T-helper 17 cell (primary cell): ENCODE data around the gene TCFL5. TPM values are rescaled to one million over a fixed set of nuclear protein-coding genes. Genes with fewer than 3 reads are reported as not detected.
A peak's percentile ranks its signal among the peaks of the same experiment; 100 is the strongest.

Source experiments
- ATAC-seq: fragments of 150-1000 bp; cut with Tn5 transposase; 2 replicates; pipeline ENCODE4 v1.10.0; 2021; ENCODE audit warnings: mild to moderate bottlenecking, moderate library complexity
- DNase-seq, 3 donors: peaks; one replicate each; pipeline versions ENCODE4 v3.0.0 to v3.0.0-alpha.2; 2020 to 2021
- H3K9me3 ChIP-seq: one replicate; pipeline ENCODE4 v1.7.0; 2013; ENCODE audit warnings: low read length, mild to moderate bottlenecking; ENCODE audit not compliant: control insufficient read depth, poor library complexity, severe bottlenecking
- H3K27ac Mint-ChIP-seq: one replicate; pipeline ENCODE4 v1.8.0; 2022; ENCODE audit warnings: mild to moderate bottlenecking, moderate library complexity, mixed read lengths
- H3K27me3 Mint-ChIP-seq: one replicate; pipeline ENCODE4 v1.8.0; 2022; ENCODE audit warnings: mixed read lengths
- H3K36me3 Mint-ChIP-seq: one replicate; pipeline ENCODE4 v1.8.0; 2022; ENCODE audit warnings: low read depth, mixed read lengths
- H3K4me1 Mint-ChIP-seq: one replicate; pipeline ENCODE4 v1.8.0; 2022; ENCODE audit warnings: mild to moderate bottlenecking, mixed read lengths
- H3K4me3 Mint-ChIP-seq: one replicate; pipeline ENCODE4 v1.8.0; 2022; ENCODE audit warnings: mild to moderate bottlenecking, moderate library complexity, mixed read lengths
- total RNA-seq, 4 donors: library from RNA in 2 of 4; stranded (reverse) in 2 of 4; gene quantifications; one replicate each; pipeline ENCODE4 v1.2.3 and lab custom pipeline; 2022 to 2026

The TCFL5 gene
- total RNA-seq, 2 donors from 2014 or later: 4.4 to 5.0 TPM

DNA sequence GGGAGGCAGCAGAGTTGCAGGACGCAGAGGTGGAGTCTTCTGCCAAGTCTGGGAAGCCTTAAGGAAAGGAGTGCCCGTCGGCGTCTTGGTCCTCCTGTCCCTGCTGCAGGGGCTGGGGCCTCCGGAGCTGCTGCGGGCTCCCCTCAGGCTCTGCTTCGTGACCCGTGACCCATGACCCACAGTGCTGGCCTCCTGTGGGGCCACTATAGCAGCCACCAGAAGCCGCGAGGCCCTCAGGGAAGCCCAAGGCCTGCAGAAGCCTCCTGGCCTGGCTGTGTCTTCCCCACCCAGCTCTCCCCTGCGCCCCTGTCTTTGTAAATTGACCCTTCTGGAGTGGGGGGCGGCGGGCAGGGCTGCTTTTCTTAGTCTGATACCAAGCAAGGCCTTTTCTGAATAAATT, 48.0 kb downstream of the TCFL5 start:
- no peak overlapping the region for H3K4me3 Mint-ChIP-seq
- H3K36me3 Mint-ChIP-seq: peaks cover 2% of the 10 kb centered on the region
- DNase-seq (no peak), ATAC-seq (no peak)
- H3K27ac Mint-ChIP-seq: no peak overlapping the region
- H3K27me3 Mint-ChIP-seq: peaks cover 11% of the 10 kb centered on the region
- peaks cover 13% of the 10 kb centered on the region for H3K4me1 Mint-ChIP-seq
- H3K9me3 ChIP-seq: no peaks in the 10 kb centered on the region

DNA sequence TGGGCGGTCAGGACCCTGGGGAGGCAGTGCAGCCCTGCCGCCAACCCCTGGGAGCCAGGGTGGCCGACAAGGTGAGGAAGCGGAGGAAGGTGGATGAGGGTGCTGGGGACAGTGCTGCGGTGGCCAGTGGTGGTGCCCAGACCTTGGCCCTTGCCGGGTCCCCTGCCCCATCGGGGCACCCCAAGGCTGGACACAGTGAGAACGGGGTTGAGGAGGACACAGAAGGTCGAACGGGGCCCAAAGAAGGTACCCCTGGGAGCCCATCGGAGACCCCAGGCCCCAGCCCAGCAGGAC, 48.8 kb downstream of the TCFL5 start:
- DNase-seq (no peak), ATAC-seq (no peak)
- no peaks in the 10 kb centered on the region for H3K9me3 ChIP-seq
- H3K4me3 Mint-ChIP-seq: no peak overlapping the region
- peaks cover 2% of the 10 kb centered on the region for H3K36me3 Mint-ChIP-seq
- H3K27me3 Mint-ChIP-seq: peaks cover 11% of the 10 kb centered on the region
- H3K4me1 Mint-ChIP-seq: peaks cover 16% of the 10 kb centered on the region
- H3K27ac Mint-ChIP-seq: no peak overlapping the region

DNA sequence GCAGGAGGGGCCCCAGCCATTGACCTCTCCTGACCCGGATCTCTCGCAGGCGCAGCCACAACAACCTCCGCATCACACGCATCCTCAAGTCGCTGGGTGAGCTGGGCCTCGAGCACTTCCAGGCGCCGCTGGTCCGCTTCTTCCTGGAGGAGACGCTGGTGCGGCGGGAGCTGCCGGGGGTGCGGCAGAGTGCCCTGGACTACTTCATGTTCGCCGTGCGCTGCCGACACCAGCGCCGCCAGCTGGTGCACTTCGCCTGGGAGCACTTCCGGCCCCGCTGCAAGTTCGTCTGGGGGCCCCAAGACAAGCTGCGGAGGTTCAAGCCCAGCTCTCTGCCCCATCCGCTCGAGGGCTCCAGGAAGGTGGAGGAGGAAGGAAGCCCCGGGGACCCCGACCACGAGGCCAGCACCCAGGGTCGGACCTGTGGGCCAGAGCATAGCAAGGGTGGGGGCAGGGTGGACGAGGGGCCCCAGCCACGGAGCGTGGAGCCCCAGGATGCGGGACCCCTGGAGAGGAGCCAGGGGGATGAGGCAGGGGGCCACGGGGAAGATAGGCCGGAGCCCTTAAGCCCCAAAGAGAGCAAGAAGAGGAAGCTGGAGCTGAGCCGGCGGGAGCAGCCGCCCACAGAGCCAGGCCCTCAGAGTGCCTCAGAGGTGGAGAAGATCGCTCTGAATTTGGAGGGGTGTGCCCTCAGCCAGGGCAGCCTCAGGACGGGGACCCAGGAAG, 49.3 kb downstream of the TCFL5 start:
- Mint-ChIP-seq H3K27ac (no peak overlapping the region), H3K36me3 (peaks cover 2% of the 10 kb centered on the region), H3K27me3 (peaks cover 11% of the 10 kb centered on the region), H3K4me3 (no peak overlapping the region), H3K4me1 (peaks cover 18% of the 10 kb centered on the region)
- no peak for ATAC-seq
- no peak for DNase-seq
- no peaks in the 10 kb centered on the region for H3K9me3 ChIP-seq

- peaks cover 11% of the 10 kb centered on the region for H3K27me3 Mint-ChIP-seq
- ATAC-seq: no peak
- H3K4me1 Mint-ChIP-seq: peaks cover 21% of the 10 kb centered on the region
- peaks cover 2% of the 10 kb centered on the region for H3K36me3 Mint-ChIP-seq
- no peak overlapping the region for H3K27ac Mint-ChIP-seq
- no peak for DNase-seq
- no peak overlapping the region for H3K4me3 Mint-ChIP-seq
- no peaks in the 10 kb centered on the region for H3K9me3 ChIP-seq
Measured at GRCh38 chr20:62811720-62812119, 49.9 kb downstream of the TCFL5 start.

- H3K9me3 ChIP-seq: no peaks in the 10 kb centered on the region
- H3K4me1 Mint-ChIP-seq: peaks cover 23% of the 10 kb centered on the region
- no peak overlapping the region for H3K27ac Mint-ChIP-seq
- H3K4me3 Mint-ChIP-seq: no peak overlapping the region
- no peak for ATAC-seq
- peaks cover 2% of the 10 kb centered on the region for H3K36me3 Mint-ChIP-seq
- peaks cover 11% of the 10 kb centered on the region for H3K27me3 Mint-ChIP-seq
- no peak for DNase-seq
Measured at GRCh38 chr20:62811320-62811719, 50.3 kb downstream of the TCFL5 start.

DNA sequence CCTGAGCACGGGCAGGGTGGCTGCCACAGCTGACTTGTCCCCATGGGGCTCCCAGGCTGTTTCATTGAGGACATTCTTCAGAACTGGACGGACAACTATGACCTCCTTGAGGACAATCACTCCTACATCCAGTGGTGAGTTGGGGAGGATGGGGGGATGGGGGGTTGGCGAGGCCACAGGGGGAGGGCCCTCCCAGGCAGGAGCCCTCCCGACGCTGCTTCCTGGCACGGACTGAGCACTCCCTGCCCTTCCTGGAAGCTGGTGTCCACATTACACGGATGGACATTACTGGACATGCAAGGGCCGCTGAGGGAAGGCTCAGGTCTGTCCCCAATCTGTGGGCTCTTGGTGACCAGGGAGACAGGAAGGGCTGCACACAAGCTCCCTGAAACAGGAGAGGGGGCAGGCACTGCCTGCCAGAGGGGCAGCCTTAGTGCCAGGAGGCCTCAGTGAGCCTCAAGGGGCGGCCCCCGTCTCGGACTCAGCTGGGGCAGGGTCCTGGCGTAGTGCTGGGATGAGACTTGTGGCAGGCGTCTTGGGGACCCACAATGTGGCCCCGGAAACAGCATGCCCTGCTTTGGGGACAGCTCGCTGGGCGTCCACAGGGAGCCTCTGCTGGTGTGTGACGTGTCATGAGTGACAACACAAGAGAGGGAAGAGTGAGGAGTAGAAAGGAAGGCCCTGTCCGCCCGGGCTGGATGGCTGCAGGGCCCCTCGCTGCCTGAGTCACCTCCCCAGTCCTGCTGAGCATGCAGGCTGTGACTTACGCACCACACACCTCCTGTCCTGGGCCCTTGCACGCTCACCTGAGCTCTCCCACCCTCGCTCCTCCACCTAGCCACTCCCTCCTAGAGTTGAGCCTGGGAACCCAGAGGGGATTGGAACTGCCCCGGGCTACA, 51.8 kb downstream of the TCFL5 start:
- Mint-ChIP-seq H3K36me3 (peaks cover 2% of the 10 kb centered on the region), H3K27me3 (peaks cover 6% of the 10 kb centered on the region), H3K4me3 (no peak overlapping the region), H3K4me1 (peaks cover 21% of the 10 kb centered on the region), H3K27ac (peak overlapping the region; percentile 21)
- no peaks in the 10 kb centered on the region for H3K9me3 ChIP-seq
- DNase-seq (no peak), ATAC-seq (no peak)

- DNase-seq (peak; percentile 66 to 74 (median 74)), ATAC-seq (peak; percentile 60)
- peaks cover 2% of the 10 kb centered on the region for H3K36me3 Mint-ChIP-seq
- peak overlapping the region; percentile 69 for H3K4me3 Mint-ChIP-seq
- H3K4me1 Mint-ChIP-seq: peaks cover 21% of the 10 kb centered on the region
- H3K27ac Mint-ChIP-seq: peak overlapping the region; percentile 51
- no peaks in the 10 kb centered on the region for H3K9me3 ChIP-seq
- H3K27me3 Mint-ChIP-seq: no peaks in the 10 kb centered on the region
Measured at GRCh38 chr20:62808211-62808865, 53.3 kb downstream of the TCFL5 start.

DNA sequence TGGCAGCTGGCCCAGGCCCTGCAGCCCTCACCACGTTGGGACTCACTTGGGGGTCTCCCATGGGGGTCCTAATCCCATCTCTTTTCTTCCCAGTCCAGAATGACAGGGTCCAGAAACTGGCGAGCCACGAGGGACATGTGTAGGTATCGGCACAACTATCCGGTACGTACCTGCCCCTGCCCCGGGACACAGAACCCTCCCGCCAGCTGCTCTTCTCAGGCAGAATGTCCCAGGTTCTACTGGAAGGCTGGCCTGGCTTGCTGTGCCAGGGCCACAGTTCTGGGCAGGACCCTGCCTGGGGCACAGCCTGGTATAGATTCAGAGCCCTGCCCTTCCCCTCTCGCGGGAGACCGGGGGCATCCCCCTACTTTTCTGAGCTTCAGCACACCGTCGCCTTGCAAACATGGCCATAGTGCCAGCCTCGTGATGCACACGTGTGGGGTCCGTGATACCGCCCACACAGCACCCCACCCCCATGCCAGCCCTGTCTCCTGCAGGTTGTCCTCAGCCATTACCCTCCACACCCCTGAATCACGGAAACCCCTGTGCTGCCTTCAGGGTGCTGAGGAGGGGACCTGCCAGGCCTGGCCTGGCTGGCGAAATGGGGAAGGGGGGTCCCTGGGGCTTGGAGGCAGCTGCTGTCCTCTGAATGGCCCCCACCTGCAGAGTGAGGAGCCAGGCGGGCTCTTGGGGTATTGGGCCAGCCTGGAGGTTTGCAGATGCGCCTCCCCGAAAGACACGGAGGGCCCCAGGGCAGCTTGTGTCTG, 54.0 kb downstream of the TCFL5 start:
- H3K27ac Mint-ChIP-seq: peak overlapping the region; percentile 51
- ATAC-seq (no peak), DNase-seq (no peak)
- no peaks in the 10 kb centered on the region for H3K9me3 ChIP-seq
- H3K27me3 Mint-ChIP-seq: no peaks in the 10 kb centered on the region
- peak overlapping the region; percentile 69 for H3K4me3 Mint-ChIP-seq
- peaks cover 2% of the 10 kb centered on the region for H3K36me3 Mint-ChIP-seq
- peaks cover 23% of the 10 kb centered on the region for H3K4me1 Mint-ChIP-seq

- Mint-ChIP-seq H3K4me3 (peak overlapping the region; percentile 89), H3K27me3 (no peaks in the 10 kb centered on the region), H3K27ac (no peak overlapping the region), H3K4me1 (peaks cover 19% of the 10 kb centered on the region), H3K36me3 (no peaks in the 10 kb centered on the region)
- ATAC-seq: no peak
- H3K9me3 ChIP-seq: no peaks in the 10 kb centered on the region
- no peak for DNase-seq
Measured at GRCh38 chr20:62806383-62807050, 55.1 kb downstream of the TCFL5 start.

- H3K4me1 Mint-ChIP-seq: peaks cover 19% of the 10 kb centered on the region
- H3K4me3 Mint-ChIP-seq: peak overlapping the region; percentile 89
- H3K27me3 Mint-ChIP-seq: no peaks in the 10 kb centered on the region
- DNase-seq: no peak
- H3K9me3 ChIP-seq: no peaks in the 10 kb centered on the region
- no peaks in the 10 kb centered on the region for H3K36me3 Mint-ChIP-seq
- peak overlapping the region; percentile 34 for H3K27ac Mint-ChIP-seq
- no peak for ATAC-seq
Measured at GRCh38 chr20:62805711-62806382, 55.8 kb downstream of the TCFL5 start.

DNA sequence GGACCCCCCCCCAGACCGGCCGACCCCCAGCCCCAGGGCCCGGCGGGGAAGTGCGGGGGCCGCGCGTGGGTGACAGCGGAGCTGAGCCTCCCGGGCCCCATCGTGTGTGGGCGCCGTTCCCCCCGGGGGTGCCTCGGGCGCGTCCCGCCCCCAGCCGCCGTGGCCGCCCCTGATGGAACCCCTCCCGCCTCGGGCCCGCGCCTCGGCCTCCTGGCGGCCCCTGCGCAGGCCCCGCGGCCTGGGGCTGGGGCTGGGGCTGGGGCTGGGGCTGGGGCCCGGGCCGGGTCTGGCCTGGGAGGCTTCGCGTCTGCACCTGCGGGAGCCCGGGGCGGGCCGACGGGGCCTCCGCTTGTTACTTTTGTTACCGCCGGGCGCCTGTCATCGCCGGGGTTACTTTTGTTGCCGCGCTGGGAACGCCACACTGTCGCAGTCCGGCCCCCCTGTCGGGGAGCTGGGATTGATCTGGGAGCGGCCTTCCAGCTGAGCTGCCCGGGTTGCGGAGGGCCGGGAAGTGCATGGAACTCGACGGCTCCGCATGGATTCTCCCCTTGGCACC, 56.4 kb downstream of the TCFL5 start:
- H3K36me3 Mint-ChIP-seq: no peaks in the 10 kb centered on the region
- H3K27ac Mint-ChIP-seq: peak overlapping the region; percentile 34
- H3K27me3 Mint-ChIP-seq: no peaks in the 10 kb centered on the region
- H3K9me3 ChIP-seq: no peaks in the 10 kb centered on the region
- no peak for DNase-seq
- peak overlapping the region; percentile 89 for H3K4me3 Mint-ChIP-seq
- peak; percentile 45 for ATAC-seq
- H3K4me1 Mint-ChIP-seq: peaks cover 19% of the 10 kb centered on the region
